CD4-positive, alpha-beta T cell treated with Interleukin-21 for 1 hour (primary cell): ENCODE data around the gene C9orf153.

Source experiments
- DNase-seq: peaks from one replicate; pipeline ENCODE4 v3.0.0-alpha.2; 2020

C9orf153 gene

DNA sequence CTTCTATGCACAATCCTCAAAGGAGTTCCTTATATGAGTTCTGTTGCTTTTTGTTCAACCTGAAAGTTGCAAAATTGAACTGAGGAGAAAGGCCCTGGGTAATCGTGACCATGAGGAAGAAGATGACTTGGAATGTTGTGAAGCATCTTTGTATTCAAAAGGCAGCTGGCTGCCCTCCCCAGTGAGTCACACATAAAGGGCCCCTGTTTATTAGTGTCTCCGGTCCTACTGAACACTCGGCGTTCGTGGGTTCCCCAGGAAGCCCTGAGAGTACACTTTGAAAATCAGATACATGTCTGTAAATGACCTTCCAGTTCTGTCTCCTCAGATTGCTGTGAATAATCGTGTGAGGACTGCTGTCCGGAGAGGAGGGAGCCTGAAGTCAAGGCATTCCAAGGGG is 73.6 kb downstream of the C9orf153 start:
- DNase-seq = no peak

- DNase-seq = no peak
These were observed 75.3 kb downstream of the C9orf153 start for GRCh38 chr9:86184138-86184524.

GRCh38 chr9:86183229-86184137 is 76.0 kb downstream of the C9orf153 start:
- DNase-seq = no peak

DNA sequence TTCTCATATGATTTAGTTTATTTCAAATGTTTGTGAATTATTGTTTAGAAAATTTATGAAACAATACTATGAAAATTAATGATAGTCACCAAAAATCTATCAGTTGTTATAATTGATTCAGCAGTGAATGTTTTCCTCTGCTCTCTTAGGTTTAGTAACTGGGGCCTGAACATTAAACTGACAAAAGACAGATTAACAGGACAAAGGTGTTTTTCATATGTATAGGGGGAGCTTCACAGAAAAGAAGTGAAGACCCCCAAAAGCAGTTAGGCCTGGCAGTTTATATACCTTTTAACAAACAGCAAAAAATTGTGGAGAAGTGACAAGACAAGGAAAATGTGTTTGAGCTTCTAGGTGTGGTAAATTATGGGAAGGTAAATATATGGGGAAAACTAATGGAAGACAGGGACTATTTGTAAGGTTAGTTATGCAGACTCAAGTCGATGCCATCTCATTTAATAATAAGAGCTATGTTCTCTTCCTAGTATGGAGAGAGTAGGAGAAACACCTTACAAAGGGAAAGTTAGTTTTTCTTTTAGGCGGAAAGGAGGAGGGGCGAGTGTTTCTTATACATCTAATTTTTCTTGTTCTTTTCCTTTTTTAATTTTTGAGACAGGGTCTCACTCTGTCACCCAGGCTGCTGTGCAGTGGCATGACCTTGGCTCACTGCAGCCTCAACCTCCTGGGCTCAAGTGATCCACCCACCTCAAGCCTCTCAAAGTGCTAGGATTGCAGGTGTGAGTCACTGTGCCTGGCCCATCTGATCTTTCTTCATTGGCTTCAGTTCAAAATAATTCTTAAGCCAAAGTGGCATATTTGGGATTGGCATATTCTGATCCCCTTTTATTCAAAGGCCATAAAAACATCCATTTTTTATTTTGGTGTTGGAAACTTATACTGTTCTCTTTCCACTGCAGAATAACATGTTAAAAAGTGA is 77.8 kb downstream of the C9orf153 start:
- DNase-seq = no peak

- no peak for DNase-seq
These were observed 81.0 kb downstream of the C9orf153 start for GRCh38 chr9:86178503-86178902.

DNA sequence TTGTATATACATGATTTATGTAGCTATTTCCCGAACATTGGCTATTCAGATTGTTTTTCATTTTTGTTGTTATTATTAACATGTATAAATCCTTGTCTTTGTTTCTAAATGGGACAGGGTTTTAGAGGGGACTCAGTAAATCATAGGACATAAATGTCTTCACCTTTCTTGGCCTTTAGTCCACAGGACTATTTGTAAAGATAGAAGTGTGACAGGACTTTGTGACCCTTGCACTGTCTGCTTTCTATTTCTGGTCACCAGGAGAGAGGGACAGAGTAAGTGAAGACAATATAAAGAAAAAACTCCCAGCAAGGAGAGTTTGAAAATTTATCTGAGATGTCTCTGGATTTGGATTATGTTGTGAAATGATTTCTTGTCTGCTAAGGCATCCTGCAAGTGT is 81.5 kb downstream of the C9orf153 start:
- DNase-seq = no peak

- DNase-seq = no peak
These were observed 83.0 kb downstream of the C9orf153 start for GRCh38 chr9:86176468-86176867.

- no peak for DNase-seq
These were observed 83.6 kb downstream of the C9orf153 start for GRCh38 chr9:86175743-86176456.

DNA sequence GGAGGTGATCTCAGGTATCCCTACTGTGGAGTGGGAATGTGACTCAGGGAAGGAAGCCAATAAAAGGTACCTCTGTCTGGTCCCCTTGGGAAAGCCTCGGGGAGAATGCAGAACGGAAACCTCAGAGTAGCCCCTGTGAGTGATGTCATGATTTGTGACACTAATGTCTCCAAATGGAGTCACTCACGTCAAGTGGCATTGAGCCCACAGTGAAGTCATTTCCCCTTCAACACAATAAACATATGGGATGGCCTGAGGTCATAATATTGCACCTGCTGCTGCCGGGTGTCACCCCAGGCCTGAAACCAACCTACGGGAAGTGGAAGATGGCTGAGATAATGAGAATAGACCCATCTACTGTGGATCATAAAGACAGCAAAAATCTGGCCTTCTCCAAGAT is 84.2 kb downstream of the C9orf153 start:
- DNase-seq = no peak
